Endothelial cell of hepatic sinusoid (primary cell): ENCODE results near the gene S1PR3.

Experiments
- in situ Hi-C: cut with HindIII; loops from 2 replicates; pipeline ENCODE4 v1.10.0; 2017; ENCODE audit warnings: low sequenced_read_pairs

S1PR3 gene

DNA sequence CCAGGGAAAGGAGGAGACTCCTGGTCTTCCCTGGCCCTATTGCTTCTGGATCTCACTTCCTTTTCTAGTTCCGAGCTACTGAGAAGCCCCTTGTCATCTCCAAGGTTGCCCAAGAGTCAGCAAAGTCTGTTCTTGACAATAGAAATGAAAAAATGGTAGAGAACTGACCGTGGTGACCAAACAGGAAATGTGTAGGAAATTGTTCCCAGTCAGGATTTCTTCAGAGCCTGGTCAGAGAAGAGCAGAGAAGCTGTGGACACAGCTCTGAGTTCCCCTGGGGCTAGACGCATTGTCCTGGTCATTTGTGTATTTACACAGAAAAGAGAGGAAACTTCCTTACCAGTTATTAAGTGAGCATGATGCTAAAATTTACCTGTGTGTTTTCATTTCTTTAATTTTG, 35.6 kb downstream of the S1PR3 start:
- in situ Hi-C loops = no loop called here

DNA sequence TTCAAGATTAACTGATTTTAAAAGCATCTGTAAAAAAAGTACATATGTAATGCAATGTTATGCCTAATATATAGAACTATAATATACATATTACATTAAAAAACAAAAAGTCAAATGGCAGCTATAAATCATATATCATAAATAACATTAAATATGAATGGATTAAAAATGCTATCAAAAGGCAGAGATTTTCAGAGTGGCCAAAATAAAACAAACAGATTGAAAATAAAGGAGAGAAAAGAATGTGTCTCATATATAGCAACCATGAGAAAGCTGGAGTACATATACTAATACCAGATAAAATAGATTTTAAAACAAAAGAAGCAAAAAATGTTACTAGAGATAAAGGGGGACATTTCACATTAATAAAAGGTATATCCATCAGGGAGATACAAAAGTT, 38.5 kb downstream of the S1PR3 start:
- in situ Hi-C loops = no loop called here

DNA sequence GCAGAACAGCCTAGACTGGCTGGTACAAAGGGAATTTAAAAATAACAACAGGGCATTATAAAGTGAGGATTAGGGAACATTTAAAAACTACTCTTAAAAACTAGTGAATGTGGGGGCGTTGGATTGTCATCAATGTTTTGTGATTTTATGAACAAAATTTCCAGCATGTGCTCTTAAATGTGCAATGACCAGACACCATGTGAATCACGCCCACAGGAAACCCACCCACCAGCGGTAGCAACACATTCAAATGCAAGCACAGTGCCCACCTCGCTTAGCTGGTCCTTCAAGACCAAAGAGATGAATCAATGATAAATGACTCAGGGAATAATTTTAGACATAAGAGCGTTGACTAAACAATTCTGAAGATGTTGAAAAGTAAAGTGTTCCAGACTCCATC, 40.9 kb downstream of the S1PR3 start:
- in situ Hi-C loops = no loop called here

DNA sequence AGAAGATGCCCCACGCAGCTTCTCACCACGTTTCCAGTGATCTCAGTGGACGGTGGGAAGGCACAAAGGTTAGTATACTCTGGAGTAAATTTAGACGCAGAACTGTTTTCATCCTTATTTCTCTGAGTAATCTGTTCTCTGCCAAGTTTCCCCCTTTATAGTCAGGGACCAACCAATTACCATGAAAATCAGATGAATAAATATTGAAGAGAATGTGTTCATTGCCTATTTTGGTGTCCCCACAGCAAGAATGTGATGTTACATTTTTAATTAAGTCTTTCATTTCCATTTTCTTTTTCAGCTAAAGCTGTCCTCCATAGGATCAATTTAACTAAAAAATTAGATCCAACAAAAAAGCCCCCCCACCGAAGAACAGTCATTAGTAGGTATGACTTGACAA, 41.4 kb downstream of the S1PR3 start:
- in situ Hi-C loops = no loop called here

DNA sequence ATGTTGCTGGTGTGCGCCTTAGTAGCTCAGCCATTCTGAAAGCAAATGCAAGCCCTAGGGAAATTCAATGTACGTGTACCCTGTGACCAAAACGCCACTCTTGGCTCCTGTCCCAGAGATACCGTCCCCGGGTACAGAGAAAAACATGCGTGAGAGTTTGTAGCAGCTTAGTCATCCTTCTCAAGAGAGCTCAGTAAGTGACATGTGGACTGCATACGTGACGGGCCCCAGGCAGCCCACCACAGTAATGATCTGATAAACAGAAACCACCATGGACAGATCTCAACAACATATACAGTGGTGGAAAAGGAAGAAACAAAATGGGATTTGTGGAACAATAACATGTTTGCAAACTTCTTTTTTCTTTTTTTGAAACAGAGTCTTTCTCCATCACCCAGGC, 45.1 kb downstream of the S1PR3 start:
- in situ Hi-C loops = no loop called here

DNA sequence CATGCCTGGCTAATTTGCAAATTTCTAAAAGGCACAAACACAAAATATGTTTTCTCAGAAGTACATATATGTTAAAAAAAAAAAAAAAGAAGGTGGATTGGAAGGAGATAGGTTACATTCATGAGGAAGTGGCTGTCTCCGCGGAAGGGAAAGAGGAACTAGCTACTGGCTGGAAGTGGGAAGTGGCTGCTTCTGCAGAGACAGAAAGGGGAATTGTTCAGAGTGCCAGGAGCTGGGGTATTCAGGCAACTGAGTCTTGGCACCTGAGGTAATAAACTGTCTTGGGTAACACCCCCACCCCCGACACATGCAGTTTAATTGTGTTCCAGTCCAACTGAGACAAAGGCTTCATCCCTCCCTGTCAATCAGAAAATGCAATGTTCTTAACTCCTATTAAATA, 45.6 kb downstream of the S1PR3 start:
- in situ Hi-C loops = no loop called here

DNA sequence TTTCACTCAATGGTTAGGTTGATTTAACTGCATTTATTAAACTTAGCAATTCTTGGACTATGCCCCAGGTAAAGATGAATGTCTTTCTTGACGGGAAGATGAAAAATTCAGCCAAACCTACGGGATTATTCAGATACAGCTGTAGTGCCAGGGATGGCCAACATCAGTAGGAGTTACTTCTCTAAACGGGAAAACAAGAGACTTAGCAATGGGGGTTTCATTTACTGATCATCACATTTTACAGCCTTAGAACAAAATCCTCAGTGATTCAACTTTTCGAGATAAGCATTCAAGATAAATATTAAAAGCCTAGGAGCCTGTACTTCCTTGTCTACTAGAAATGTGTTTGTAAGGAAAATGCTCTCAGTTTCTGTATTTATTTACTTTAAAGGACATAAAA, 46.1 kb downstream of the S1PR3 start:
- in situ Hi-C loops = no loop called here

DNA sequence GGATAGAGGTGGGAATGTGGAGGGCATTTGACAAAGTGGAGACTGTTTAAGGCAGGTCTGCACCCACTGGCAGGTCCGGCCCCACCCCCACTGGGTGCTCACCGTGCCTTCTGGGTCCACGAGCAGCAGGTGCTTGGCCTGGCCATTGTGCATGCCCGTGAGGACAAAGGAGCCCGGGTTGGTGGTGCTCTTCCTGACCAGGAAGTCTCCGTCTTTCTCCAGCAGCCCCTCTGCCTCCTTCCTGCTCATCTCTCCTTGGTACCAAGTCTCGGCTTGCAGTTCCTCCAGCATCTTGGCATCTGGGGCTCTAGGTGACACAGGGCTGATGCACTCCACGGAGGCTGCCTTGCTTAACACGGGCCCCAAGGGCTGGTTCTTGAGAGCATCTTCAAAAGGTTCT, 46.6 kb downstream of the S1PR3 start:
- in situ Hi-C loops = no loop called here

DNA sequence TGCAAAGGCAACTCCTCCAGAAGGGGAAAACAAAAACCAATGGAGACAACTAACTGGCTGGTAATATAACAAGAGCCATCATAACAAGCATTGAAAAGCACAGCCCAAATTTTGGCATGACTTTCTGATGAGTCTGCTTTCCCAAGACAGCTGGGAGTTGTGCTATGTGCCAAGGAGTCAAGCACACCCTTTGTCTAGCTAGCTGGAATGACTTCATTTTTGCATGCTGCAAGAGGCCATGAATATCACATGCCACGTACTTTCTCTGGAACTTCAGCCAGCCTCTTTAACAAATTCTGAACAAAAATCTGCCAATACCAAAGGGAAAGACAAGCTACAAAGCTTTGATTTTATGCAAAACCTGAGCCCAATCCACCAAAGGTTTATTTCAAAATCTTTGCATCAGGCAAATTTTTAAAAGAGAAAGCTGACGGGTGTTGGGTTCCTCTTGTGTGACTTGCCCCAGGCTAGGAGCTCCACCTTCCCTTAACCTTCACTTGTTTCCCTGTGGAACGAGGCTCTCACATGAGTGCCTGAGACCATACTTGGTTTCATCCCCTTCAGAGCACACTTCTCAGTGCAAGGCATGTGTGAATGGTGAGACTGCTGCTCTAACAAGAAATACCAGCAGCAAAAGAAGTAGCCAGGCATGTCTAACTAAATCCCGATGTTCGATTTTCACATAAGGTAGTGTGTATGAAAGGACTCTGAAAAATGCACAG, 47.3 kb downstream of the S1PR3 start:
- in situ Hi-C loops = no loop called here

DNA sequence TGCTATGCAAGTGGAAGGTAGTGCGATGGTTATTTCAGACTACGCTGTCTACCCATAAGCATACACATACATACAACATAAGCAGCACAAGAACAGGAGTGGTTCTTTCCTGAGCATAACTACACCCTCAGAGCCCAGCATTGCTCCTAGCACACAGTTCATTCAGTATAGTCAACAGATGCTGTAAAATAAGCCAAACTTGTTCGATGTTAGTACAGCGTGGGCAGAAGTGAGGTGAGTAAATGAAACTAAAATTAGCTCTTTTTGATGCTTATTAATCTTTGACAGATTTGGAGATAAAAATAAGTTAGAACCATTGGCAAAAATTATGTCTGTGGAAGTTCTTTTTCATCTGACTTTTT, 47.8 kb downstream of the S1PR3 start:
- in situ Hi-C loops = no loop called here

DNA sequence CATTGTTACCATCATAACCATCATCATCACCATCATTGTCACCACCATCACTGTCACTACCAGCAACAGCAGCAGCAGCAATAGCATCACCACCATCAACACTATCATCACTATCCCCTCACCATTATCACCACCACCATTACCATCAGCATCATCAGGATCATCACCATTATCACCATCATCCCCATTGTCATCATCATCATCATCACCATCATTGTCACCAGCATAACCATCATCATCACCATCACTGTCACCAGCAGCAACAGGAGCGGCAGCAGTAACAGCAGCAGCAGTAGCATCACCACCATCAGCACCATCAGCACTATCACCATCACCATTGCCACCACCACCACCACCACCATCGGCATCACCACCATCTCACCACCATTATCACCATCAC, 48.4 kb downstream of the S1PR3 start:
- in situ Hi-C loops = no loop called here

DNA sequence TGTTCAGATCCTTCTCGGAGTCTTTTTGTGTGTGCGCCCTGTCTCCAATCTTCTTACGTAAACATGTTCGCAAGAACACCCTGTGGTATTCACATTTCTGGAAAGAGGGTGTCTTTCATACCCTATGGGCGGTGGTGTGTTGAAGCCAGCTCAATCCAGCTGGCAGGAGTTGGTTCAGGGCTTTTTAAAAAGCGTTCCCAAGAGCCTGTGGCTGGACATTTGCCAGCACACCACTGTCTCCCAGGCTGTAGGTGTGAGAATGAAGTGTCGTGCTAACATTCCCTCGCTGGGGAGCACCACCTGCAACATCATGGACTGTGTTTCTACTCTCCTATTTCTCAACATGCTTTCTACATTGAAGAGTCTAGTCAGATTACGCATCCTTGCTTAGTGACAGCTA, 51.7 kb downstream of the S1PR3 start:
- in situ Hi-C loops = no loop called here

DNA sequence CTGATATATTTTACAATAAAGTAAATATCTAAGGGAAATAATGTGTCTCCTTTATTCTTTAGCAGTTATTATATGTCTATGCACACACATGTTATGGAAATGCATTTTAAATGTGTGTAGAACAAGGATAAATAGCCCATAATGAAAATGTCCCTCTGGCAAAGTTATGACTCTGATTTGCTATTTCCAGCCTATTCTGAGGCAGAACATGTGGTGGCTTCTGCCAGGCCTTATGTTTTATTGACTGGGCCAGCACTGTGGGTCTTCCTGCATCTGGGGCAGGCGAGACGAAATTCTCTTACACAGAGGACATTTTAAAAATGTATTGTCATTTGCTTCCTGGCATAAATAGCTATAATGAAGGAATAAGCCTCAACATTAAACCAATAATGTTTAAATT, 52.8 kb downstream of the S1PR3 start:
- in situ Hi-C loops = no loop called here

DNA sequence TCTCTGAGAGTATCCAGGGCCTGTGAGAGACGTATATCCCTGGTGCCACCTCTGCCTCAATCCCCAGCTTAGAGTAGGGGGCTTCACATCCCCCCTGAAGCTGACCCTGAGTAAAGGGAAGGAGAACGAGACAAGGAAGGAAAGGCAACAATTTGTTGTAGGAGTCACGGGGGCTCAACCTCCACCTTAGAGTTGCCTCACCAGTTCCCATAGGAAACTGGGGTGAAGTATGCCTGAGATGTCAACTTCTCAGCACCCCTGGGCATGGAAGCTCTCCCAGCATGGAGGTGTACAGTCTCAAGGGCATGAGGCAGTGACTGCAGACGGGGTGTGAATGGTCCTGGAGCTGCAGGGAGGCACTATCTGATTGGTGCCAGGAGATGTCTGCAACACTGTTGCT, 53.6 kb downstream of the S1PR3 start:
- in situ Hi-C loops = no loop called here

DNA sequence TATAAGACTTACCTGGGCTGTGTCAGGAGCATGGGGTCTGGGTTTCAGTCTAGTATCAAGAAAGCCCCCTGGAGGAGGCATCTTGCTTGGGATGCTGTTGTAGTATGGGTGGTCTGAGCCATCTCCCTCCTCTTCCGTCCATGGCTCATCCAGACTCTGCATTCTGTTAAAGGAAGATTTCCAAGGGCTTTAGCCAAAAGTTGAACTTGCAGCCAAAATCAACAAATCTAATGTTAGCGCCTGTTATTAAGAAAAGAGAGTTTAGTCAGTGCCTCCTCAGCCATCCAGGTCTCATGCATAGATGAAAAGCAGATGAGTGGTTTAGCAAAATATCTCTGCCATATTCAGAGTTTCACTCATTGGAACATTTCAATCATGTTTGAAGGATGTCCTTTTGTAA, 55.6 kb downstream of the S1PR3 start:
- in situ Hi-C loops = no loop called here

DNA sequence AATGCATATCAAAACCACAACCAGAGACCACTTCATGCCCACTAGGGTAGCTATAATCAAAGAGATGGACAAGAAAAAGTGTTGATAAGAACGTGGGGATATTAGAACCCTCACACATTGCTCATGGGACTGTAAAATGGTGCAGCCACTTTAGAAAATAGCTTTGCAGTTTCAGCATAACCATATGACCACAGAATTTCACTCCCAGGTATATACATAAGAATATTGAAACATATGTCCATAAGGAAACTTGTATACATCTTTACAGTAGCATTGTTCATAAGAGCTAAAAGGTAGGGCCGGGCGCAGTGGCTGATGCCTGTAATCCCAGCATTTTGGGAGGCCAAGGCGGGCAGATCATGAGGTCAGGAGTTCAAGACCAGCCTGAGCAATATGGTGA, 56.4 kb downstream of the S1PR3 start:
- in situ Hi-C loops = no loop called here

DNA sequence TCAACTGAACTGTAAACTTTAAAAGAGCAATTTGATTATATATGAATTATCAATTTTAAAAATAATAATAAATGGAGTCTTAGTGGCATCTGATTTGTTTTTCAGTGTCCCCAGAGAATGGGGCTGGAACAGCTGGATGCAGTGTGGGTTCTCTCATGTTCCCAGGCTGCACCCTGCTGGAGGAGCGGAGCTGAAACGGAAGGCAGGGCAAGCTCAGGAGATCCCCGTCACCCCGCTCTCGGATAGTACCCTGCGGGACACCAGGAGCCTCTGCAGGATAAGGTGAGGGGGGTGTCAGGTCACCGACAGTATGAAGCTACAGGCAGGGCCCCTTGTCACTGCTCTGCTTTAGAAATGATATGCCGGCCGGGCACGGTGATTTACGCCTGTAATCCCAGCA, 57.3 kb downstream of the S1PR3 start:
- in situ Hi-C loops = no loop called here

DNA sequence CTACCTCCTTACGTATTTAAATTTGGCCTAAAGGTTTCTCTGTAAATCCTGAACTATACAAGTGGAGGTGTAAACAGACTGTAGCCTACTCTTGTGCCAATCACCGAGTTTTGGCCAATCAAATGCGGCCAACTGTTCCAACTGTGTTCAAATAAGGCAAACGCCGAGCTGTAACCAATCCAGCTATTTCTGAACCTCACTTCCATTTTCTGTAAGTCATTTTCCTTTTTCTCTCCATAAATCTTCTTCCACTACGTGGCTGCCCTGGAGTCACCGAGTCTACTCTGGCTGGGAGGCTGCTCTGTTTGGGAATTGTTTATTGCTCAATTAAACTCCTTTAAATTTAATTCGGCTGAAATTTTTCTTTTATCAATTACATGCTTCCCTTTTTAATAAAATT, 58.4 kb downstream of the S1PR3 start:
- in situ Hi-C loops = no loop called here

DNA sequence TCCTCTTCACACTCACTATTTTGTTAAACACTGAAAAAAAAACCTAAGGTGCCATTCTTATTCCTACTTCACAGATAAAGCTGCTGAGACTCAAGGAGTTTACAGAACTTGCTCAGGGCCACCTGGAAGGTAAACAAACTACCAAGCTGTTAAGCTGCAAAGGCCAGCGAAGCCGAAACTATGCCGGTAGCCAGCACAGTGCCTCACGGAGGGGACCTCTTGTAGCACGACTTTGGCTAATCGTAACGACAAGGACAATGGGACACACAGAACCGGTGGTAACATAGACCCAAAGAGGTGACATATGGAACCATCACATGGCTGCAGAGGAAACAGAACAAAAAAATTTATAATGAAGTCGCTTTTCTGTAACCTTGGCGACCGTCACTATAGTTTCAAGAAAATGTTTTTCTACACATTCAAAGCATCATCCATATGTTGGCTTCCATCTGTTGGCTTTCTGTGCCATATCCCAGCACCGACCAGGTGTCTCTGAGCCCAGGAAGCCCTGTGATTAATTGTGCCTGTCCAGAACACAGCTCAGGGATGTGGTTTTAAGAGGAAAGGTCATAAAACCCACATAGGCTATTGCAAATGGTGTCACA, 60.3 kb downstream of the S1PR3 start:
- in situ Hi-C loops = no loop called here

DNA sequence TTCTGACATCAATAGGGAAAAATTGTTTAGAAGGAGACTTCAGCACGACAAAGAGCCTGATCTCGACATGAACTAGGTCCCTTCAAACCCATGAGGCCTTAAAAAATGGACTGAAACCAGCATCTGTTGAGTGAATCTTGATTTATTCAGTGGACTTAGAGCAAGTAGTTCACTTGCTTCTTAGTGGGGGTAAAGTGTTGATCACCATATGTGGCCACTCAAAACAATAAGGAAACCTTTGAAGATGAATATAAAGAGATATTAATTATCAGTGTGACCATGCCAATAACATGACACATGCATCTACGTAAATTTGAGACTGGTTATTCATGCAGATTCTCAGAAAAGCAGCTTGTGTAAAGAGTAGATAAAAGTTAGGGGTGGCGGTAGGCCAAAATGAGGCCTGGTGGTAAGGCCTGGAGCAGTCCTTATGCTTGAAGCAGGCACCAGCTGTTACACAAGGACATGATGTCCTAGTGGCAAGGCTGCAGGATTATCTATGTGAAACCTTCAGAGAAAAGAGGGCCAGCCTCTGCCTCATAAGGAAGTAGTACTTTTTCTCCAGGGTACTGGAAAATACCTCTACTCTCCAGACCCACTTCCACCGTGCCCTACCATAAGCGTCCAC, 61.3 kb downstream of the S1PR3 start:
- in situ Hi-C loops = no loop called here

DNA sequence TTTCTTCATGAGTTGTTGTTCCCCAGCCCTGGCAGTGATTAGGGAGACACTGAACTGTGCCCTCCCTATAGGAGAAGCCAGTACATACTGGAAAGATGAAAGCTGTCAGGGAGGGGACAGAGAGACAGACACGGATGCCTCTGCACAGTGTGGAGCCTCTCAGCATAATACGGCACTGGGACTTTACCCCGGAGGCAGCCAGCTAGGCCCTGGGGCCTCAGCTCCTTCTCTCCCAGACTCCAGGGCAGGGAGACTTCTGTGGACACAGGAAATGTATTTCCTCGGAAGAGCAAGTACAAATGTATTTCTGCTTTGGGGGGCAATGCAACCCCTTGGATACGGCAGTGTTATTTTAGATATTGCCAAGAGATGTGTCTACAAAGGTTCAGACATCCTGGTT, 62.0 kb downstream of the S1PR3 start:
- in situ Hi-C loops = no loop called here
